HG03039 (cell line): ENCODE results near the gene SREBF2.
"Not testable (repeated sequence)": the region's sequence is repeated elsewhere in the genome, so short reads cannot be mapped to it uniquely, and the experiment has no call there.

Experiments
- ATAC-seq: cut with Tn5 transposase; IDR thresholded peaks from one replicate; pipeline ENCODE4 v1.9.1; 2021; ENCODE audit warnings: mild to moderate bottlenecking, moderate library complexity; ENCODE audit not compliant: unreplicated experiment

Gene SREBF2

DNA sequence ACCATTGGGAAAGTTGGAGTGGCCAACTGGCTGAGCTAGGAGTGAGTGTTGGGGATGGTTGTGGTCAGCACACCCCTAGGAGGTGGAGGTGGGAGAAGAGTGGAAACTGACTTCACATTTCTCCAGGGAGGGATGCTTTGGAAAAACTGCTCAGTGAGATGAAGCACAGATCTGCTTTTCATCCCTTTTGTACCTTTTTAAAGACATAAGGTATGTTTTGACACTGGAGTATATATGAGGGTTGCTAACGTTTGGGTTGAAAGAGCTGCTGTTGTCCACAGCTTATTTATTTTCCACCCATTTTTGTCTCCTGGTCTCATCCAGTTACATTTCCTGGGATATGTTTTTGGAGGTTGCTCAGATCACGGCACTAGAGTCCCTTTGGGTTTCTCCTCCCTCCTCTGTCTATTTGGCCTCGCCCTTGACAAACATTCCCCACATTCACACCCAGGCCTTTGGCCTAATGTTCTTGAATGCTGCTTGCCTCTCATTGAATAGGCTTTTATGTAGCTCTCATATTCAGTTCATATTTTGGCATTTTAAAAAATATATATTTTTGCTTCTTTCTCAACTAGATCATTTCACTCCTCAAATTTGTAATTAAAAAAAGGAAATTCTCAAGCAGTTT lies 8.3 kb downstream of the SREBF2 start:
- ATAC-seq = no peak

DNA sequence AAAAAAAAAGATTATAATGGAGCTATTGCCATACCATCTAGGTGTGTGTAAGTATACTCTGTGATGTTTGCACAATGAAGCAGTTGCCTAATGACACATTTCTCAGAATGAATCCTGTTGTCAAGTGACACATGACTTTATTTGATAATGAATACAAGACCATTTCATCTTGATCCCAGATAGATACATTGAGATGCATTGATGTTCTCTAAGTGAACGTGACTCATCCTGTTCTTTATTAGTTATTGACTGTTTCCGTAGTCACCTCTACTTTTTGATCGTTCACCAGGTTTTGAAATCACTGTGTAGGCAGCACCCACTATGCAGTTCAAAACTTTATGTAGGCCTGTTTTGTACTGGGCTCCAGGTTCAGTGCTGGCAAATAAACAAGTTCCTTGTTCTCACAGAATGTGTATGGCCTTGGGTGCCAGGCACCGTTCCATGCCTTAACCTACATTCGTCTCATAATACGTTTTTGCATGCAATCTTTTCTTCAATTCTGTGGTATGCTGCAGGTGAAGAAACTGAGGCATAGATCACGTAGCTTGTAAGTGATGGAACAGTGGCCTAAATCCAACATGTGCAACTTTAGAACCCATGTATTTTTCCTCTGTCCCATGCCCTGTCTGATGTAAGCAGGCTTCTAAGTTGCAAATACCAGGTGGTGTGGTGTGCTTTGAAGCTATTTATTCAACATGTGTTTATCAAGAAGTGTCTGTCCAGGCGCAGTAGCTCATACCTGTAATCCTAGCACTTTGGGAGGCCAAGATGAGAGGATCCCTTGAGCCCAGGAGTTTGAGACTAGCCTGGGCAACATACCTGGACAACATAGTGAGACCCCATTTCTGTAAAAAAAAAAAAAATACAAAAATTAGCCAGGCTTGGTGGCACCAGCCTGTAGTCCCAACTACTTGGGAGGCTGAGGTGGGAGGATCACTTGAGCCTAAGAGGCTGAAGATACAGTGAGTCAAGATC lies 10.4 kb downstream of the SREBF2 start:
- no peak for ATAC-seq

DNA sequence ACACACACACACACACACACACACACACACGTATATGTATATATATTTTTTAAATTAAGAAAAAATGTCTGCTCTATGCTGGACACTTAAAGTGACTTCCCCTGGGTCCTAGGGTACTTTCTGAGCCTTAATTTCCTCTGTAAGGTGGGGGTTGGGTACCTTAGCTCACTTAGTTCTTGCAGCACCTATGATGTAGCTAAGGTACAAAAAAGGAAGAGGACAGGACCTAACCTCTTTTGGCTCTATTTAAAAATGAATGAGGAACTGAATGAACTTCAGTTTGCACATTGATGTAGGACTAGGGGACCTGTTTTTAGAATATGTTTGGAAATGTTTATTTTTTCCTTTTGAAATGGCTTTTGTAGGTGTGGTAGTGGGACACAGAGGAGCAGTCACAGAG lies 11.1 kb downstream of the SREBF2 start:
- ATAC-seq = no peak

DNA sequence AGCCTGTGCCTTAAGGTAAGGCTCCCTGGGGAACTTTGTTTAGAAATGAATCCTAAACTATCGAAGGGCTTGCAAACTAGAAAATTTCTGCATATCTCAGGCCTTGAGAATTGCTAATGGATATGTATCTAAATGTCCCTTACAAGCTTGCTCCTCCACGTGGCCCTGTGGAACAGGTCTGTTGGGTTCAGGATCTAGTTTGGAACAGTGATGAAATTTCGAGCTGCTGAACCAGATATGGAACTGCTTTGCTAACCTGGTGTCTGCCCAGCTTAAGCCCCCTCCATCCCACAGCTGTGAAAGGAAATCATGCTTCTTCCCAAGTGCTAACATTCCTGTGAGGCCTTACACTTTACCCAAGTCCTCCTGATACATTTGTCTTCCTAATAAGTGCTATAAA lies 11.6 kb downstream of the SREBF2 start:
- ATAC-seq = no peak

DNA sequence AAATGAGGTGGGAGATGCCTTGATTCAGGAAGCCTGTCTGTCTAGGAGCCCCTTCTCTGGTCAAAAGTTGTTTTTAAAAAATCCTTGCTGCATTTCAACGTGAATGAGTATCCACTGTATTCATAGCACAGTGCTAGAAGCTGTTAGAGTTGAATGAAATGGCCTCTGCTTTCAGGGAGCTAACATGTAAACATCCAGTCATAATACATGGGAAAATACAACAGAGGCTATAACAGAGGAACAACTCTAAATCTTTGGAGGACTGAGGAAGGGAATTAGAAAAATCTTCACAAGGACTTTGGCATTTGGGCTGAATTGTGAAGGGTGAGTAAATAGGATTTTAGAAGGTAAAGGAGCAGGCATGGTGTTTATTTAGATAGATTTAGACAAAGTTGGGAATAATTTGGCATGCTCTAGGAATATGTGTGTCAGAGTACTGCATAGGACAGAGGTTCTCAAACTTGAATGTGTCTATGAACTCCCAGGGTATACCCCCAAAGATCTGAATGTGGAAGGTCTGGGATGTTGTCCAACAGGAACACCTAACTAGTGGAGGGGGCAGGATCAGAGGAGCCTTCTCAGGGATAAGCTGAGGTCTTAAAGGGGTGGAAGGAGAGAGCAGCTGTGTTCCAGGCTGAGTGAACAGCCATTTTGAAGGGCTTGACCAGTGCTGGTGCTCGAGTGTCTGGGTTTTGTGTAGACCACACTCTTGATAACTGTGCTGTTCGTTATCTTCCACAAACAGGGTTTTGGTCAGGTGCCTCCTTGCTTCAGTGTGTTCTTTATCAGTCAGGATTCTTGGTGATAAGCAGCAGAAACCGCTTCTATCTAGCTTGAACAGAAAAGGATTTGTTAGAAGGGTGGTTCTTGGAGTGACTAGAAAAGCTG lies 12.7 kb downstream of the SREBF2 start:
- no peak for ATAC-seq

DNA sequence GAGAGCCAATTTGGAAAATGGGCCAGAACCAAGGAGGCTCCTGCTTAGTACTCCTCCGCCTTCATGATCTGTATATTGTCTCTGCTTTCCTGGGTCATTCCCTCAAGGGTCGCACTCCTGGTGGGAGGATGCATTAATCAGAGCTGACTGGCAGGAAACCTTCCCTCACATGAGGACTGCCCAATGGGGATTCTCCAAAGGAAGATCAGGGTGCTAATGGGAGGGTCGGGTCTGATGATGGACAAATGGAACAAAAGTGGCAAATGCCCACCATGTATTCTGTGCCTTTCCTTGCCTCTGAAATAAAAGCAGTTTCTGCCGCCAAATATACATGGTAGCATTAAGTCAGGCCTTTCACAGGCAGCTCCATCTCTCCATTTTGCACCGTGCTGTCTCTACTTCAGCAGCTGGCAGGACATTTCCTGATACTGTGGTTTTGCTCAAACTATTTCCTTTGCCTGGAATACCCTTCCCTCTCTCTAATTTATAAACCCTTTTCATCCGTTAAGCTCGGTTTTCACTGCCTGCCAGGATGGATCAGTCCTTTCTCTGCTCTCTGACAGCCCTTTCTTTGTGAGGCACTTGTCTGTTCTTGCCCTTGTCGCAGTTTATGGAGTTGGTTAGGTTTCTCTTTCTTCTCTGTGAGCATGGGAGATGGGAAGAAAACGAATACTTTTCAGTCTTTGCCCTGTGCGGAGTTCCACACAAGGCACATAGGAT lies 13.5 kb downstream of the SREBF2 start:
- no peak for ATAC-seq

DNA sequence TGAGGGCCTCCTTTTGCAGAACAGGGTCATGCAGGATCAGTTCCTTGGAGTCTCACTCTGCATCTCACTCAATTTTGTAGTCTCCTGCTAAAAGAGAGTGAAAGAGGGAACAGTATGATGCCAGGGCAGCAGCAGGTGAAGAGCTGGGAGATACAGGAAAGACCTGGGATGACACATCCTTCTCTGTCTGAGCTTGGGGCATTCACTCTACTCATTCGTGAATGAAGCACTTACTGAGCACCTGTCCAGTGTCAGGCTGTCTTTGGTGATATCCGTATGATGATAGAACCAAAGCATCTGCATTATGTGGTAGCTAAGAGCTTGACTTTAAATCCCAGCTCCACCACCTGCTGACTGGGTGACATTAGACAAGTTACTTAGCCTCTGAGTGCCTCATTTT lies 14.4 kb downstream of the SREBF2 start:
- no peak for ATAC-seq

DNA sequence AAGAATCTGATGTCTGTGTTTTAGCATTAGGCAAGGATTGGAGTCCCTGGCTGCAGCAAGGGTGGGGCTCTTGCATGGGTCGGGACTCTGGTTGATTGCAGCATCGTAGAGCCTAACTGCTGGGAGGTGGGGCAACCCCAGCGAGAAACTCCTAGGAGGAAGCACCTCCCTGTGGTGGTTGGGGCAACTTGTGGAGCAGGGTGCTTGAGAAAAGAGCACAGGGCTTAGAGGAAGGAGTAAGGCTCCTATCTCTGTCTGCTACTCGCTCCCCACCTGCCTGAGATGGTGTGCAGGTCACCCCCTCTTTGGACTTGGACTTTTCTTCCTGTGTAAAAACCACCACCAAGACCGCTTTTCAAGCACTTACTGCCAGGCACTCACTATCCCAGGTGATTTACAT lies 15.6 kb downstream of the SREBF2 start:
- ATAC-seq = no peak

DNA sequence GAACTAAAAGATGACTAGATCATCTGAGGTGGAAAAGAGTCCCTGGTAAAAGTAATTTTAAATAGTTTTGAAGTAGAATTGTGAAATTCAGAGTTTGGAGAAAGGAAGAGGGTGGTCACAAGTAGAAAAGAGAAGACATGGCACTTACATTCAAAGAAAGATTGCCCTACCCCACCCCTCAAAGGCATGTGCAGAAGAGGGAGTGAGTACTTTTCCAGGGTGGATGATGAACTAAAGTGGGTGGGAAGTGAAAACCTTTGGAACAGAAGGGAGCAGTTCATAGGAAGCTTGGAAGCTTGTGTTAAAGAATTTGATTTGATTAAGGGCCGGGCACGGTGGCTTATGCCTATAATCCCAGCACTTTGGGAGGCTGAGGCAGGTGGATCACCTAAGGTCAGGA lies 23.6 kb downstream of the SREBF2 start:
- no peak for ATAC-seq

DNA sequence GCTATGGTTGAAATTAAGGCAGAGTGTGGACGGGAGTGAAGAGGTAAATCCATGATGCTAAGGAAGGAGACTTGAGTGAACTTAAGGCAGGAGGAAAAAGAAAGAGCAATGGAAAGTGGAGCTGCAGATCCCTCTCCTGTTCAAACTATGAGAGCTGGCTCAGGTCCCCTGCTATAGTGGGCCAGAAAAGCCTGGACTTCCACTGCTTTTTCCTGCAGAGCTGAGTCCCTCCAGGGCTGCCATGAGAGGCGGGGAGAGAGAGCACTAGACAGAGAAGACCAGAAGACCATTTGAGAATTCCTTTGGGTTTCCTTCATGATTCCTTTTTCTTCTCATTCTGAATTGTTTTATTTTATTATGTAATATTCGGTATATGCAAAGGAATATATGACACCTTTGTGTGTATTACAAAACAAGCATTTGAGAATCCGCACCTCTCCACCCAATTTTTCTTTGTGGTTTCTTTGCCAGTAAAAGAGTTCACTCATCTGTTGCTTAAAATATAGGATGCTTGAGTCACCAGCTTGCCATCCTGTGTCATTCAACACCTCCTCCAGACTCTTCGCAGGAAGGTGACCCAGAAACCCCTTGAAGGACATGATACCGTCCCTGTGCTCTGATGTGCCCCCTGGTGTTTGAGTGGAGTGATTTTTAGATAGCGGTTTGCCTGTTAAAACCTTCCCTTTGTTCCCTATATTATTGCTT lies 24.4 kb downstream of the SREBF2 start:
- no peak for ATAC-seq

DNA sequence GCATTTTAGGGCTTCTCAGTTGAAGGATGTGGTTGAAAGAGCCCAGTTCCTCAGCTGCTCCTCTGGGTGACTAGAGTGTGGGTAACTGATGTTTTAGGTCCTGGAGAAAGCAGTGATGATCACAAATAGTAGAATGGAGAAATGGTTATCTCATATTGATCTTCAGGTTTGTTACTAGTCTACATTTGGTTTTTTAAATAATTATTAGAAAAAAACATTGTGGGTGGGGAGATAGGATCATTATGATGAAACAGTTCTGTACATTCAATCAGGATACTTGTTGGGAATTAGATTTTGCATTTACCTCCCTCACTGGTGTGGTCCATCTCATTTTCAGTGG lies 24.9 kb downstream of the SREBF2 start:
- ATAC-seq = no peak

DNA sequence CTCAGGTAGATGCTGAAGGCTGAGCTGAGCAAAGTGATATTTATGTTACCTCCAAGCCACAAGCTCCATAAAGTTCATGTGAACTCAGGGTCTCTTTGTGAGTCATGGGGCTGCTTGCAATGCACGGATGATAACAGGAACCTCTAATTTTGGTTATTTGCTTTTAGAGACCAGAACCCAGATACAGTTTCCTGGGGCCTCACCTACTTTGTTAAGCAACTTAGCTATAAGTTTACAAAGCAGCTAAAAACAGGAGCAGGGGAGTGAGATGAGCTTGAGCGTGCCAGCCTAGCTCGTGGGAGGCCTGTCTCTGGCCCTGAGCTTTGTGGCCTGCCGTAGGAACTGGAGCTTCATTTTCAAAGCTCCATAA lies 29.2 kb downstream of the SREBF2 start:
- peak; percentile 41 for ATAC-seq

DNA sequence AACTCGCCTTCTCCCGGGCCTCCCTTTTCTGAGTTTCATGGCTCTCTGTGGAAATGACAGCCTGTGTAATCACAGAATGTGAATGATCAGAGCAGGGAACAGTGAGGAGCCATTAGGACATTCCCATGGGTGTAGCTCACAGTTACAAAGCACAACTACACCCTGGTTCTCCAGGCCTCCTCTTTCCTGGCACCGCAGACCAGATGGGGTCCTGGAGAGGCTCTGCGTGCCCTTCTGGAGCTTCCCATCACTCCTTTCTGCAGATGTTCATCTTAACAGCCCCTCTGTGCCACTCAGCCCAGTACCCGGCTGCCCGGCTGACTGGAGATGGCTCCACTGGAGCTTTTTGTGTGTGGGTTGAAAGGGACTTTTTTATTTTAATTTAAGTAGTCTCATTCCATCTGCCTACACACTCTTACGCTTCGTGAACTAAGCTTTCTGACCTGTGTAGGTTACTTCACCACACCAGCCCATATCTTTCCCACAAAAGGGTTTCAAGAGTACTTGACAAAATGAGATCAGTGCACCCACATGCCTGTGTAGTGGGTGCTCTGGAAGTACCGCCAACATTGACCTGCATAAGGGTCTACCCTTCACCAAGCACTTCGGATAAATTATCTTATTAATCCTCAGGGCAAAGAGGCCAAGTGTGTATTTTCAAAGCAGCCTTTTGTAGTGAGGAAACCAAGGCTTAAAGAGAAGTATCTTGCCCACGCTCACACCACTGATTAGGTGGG lies 29.8 kb downstream of the SREBF2 start:
- ATAC-seq = peak; percentile 47

DNA sequence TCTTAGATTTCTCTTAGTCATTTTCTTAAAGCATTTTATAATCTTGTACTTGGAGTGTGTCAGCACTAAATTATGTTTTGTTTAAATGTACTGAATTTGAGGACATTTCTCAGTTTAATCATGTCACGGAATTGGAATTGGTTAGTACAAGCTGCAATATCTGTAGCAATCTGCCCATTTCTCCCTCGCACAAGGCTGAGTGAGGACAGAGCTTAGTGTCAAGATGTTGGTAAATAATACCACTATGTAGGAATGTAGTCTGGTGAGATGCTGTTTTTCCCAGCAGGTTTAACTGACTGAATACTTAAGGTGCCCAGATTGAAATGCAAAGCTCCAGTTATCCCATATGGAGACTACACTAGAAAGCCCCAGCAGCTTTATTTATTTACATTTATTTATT lies 30.6 kb downstream of the SREBF2 start:
- ATAC-seq = no peak

DNA sequence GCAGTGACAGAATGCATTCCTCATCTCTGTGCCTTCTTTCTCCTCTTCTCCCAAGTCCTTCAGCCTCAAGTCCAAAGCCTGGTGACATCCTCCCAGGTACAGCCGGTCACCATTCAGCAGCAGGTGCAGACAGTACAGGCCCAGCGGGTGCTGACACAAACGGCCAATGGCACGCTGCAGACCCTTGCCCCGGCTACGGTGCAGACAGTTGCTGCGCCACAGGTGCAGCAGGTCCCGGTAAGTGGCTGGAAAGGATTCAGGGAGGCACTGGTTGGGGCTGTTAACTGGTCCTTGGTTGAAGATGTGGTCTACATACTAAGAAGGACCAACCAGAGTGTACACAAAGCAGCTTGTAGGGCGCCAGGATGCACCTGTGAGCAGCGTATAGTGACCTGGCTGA lies 35.7 kb downstream of the SREBF2 start:
- no peak for ATAC-seq

DNA sequence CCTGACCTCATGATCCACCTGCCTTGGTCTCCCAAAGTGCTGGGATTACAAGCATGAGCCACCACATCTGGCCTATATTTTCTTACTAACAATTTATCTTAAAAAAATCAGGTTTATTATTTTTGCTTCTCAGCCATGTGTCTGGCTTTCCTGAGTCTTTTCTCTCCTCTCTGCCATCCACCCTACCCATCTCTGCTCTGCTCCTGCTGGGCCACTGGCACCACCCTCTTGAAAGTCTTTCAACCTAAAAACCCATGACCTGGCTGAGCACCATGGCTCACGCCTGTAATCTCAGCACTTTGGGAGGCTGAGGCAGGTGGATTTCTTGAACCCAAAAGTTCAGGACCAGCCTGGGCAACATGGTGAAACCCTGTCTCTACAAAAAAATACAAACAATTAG lies 37.2 kb downstream of the SREBF2 start:
- not testable (repeated sequence) for ATAC-seq

DNA sequence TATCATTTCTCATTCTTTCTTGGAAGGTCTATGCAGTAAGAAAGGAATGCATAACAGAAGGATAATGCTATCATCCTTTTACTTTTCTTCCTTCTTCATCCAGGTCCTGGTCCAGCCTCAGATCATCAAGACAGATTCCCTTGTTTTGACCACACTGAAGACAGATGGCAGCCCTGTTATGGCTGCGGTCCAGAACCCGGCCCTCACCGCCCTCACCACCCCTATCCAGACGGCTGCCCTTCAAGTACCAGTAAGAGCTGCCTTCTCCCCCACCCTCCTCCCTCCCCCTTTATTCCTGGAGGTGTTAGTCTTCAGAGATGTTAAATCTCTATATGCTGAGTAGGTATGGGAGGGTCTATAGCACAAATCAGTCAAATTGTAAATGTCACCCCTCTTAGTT lies 37.9 kb downstream of the SREBF2 start:
- ATAC-seq = no peak

DNA sequence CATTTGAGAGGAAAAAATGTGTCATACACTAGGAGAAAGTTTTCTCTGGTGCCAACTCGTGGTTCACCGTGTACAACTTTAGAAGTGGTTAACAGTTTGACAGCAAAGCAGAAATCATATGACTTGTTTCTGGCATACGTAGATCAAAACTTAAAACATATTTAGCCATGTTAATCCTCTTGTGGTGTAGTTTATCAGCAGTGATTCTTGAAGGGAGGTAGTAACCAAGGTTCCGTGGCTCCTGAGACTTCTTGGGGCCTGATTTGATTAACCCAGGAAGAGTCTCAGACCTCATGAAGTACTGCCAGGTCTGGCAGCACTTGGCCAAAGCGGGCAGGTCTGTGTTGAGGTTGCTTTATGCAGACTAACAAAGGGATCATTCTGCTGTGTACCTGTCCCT lies 40.5 kb downstream of the SREBF2 start:
- no peak for ATAC-seq

DNA sequence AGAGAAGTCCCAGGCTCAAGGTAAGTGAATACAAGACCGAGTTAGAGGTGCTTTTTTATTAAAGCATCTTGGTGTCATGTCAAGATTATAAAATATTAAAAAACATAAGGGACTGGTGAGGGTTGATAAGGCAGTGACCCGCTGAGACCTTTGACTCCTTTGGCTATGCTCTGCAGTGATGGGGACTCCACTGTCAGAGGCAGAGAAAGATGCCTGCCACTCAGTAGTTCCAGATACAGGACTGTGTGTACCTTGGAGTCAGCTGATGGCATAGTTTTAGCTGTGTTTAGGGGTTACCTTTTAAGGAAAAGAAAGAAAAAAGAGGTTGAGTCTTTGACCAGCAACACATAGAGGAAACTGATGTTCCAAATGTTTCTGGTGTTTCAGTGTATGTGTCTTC lies 41.2 kb downstream of the SREBF2 start:
- no peak for ATAC-seq
